IMR-90 (cell line): Measurements from ENCODE around the gene ZNRF3.

Experiments
- BHLHE40 ChIP-seq: fragments of 150-350 bp; IDR thresholded peaks from 2 replicates; pipeline ENCODE4 v1.6.1; 2016; ENCODE audit warnings: mild to moderate bottlenecking, low read depth, low read length
- MAFK ChIP-seq: IDR thresholded peaks from 2 replicates; pipeline ENCODE4 v1.6.1; 2012; ENCODE audit warnings: low read depth, low read length, improper control_type of control experiment
- MXI1 ChIP-seq: IDR thresholded peaks from 2 replicates; pipeline ENCODE4 v1.6.1; 2012; ENCODE audit warnings: low read depth, mild to moderate bottlenecking, low read length, moderate library complexity, borderline replicate concordance
- POLR2A ChIP-seq: IDR thresholded peaks from 2 replicates; pipeline ENCODE4 v1.6.1; 2012; ENCODE audit warnings: mild to moderate bottlenecking, low read depth, low read length
- RCOR1 ChIP-seq: IDR thresholded peaks from 2 replicates; pipeline ENCODE4 v1.6.1; 2012; ENCODE audit warnings: mild to moderate bottlenecking, low read length, improper control_type of control experiment; ENCODE audit not compliant: insufficient replicate concordance
- TF ChIP-seq, protein P1 (sequence below): conservative IDR thresholded peaks from 2 replicates; pipeline ENCODE4 v1.5.1; 2012; ENCODE audit warnings: mild to moderate bottlenecking, low read depth, low read length, improper control_type of control experiment

DNA sequence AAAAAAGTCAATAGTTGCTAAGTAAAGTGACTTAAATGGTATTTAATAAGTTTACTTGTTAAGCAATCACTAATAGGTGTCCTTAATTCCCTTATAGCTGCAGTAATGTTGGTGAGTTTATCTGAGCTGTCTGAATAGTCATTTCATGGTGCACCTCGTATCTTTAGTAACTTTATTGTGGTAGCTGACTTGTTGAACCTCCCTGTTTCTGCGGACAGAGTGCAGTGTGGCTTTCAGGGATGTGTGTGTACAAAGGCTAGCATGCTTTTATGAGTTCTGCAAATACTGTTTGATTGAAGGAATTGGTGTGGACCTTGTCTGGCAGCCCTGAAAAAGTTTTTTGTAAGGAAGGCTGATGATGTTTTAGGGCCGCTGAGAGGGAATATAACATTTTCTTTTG is 2.6 kb downstream of the ZNRF3 start:
- TF ChIP-seq, protein P1, sequence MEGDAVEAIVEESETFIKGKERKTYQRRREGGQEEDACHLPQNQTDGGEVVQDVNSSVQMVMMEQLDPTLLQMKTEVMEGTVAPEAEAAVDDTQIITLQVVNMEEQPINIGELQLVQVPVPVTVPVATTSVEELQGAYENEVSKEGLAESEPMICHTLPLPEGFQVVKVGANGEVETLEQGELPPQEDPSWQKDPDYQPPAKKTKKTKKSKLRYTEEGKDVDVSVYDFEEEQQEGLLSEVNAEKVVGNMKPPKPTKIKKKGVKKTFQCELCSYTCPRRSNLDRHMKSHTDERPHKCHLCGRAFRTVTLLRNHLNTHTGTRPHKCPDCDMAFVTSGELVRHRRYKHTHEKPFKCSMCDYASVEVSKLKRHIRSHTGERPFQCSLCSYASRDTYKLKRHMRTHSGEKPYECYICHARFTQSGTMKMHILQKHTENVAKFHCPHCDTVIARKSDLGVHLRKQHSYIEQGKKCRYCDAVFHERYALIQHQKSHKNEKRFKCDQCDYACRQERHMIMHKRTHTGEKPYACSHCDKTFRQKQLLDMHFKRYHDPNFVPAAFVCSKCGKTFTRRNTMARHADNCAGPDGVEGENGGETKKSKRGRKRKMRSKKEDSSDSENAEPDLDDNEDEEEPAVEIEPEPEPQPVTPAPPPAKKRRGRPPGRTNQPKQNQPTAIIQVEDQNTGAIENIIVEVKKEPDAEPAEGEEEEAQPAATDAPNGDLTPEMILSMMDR: no peak
- no peak for TF ChIP-seq RCOR1
- TF ChIP-seq BHLHE40: no peak
- TF ChIP-seq POLR2A: no peak
- TF ChIP-seq MXI1: no peak
- no peak for TF ChIP-seq MAFK
